Activated CD8-positive, alpha-beta T cell treated with anti-CD3 and anti-CD28 coated beads, Interleukin-2, amount 10 ng/mL, durations not matched to agents 7 days and 5 days (primary cell): ENCODE results near the gene PANX2. TPM values are rescaled to one million over a fixed set of nuclear protein-coding genes. Genes with fewer than 3 reads are reported as not detected.

Experiments used
- ATAC-seq: fragments of 150-1000 bp; cut with Tn5 transposase; one replicate; pipeline ENCODE4 v1.10.0; 2021; ENCODE audit warnings: moderate library complexity
- CTCF ChIA-PET: fragments of 350-600 bp; sonication (Branson Sonifier 250); formaldehyde crosslinking; loops from one replicate; lab custom pipeline; 2021; ENCODE audit warnings: antibody characterized with exemption; lab: Charles Lee
- POLR2A ChIA-PET: fragments of 350-600 bp; sonication (Branson Sonifier 250); formaldehyde crosslinking; loops from one replicate; lab custom pipeline; 2021; ENCODE audit warnings: antibody characterized with exemption; lab: Charles Lee
- DNase-seq: peaks from one replicate; pipeline ENCODE4 v3.0.0-alpha.2; 2020
- H3K27ac Mint-ChIP-seq: one replicate; pipeline ENCODE4 v1.8.0; 2021; ENCODE audit warnings: mild to moderate bottlenecking, mixed read lengths
- H3K27me3 Mint-ChIP-seq: one replicate; pipeline ENCODE4 v1.8.0; 2021; ENCODE audit warnings: low read depth, mixed read lengths
- H3K36me3 Mint-ChIP-seq: one replicate; pipeline ENCODE4 v1.8.0; 2021; ENCODE audit warnings: low read depth, mixed read lengths
- H3K4me1 Mint-ChIP-seq: one replicate; pipeline ENCODE4 v1.8.0; 2021; ENCODE audit warnings: low read depth, mixed read lengths
- H3K4me3 Mint-ChIP-seq: one replicate; pipeline ENCODE4 v1.8.0; 2021; ENCODE audit warnings: mild to moderate bottlenecking, mixed read lengths
- H3K9me3 Mint-ChIP-seq: one replicate; pipeline ENCODE4 v1.8.0; 2022; ENCODE audit warnings: mixed read lengths; ENCODE audit not compliant: insufficient read depth
- total RNA-seq, 2 experiments: library from RNA; stranded (reverse); gene quantifications; one replicate each; pipeline ENCODE4 v1.2.3, GENCODE V29; 2021

Gene PANX2
- total RNA-seq, 2 experiments from 2014 or later: 0.10 TPM; not detected in 1

- Mint-ChIP-seq H3K27me3 (no peaks in the 10 kb centered on the region), H3K4me3 (peak overlapping the region; percentile 91), H3K27ac (peak overlapping the region; percentile 94), H3K36me3 (peaks cover 30% of the 10 kb centered on the region), H3K9me3 (no peaks in the 10 kb centered on the region), H3K4me1 (peaks cover 55% of the 10 kb centered on the region)
- no peak for DNase-seq
- ATAC-seq: peak; percentile 7
- POLR2A ChIA-PET: interaction anchor here (1.1 to 2.7 kb wide), 10 partner anchors 13 to 431 kb away, joined by 3 to 17 read pairs (median 7); partner anchors contain the start of genes PANX2 and TUBGCP6
- CTCF ChIA-PET: interaction anchor here (0.9 to 2.3 kb wide), 3 partner anchors 14 to 17 kb away, joined by 3 to 8 read pairs (median 4); no protein-coding TSS in a partner anchor
These were observed 19.3 kb downstream of the PANX2 start for GRCh38 chr22:50189849-50190181.

GRCh38 chr22:50190182-50190940, 19.8 kb downstream of the PANX2 start:
- no peaks in the 10 kb centered on the region for H3K9me3 Mint-ChIP-seq
- peaks cover 34% of the 10 kb centered on the region for H3K36me3 Mint-ChIP-seq
- peaks cover 54% of the 10 kb centered on the region for H3K4me1 Mint-ChIP-seq
- no peaks in the 10 kb centered on the region for H3K27me3 Mint-ChIP-seq
- POLR2A ChIA-PET: interaction anchor here (0.6 to 2.7 kb wide), 22 partner anchors 8 to 431 kb away, joined by 3 to 17 read pairs (median 5); partner anchors contain the start of genes ALG12, PANX2, SCO2 and TUBGCP6
- peak; percentile 85 for DNase-seq
- CTCF ChIA-PET: interaction anchor here (0.7 to 2.6 kb wide), 9 partner anchors 13 to 431 kb away, joined by 3 to 10 read pairs (median 4); no protein-coding TSS in a partner anchor
- peak overlapping the region; percentile 91 for H3K4me3 Mint-ChIP-seq
- H3K27ac Mint-ChIP-seq: peak overlapping the region; percentile 94
- peak; percentile 56 for ATAC-seq

DNA sequence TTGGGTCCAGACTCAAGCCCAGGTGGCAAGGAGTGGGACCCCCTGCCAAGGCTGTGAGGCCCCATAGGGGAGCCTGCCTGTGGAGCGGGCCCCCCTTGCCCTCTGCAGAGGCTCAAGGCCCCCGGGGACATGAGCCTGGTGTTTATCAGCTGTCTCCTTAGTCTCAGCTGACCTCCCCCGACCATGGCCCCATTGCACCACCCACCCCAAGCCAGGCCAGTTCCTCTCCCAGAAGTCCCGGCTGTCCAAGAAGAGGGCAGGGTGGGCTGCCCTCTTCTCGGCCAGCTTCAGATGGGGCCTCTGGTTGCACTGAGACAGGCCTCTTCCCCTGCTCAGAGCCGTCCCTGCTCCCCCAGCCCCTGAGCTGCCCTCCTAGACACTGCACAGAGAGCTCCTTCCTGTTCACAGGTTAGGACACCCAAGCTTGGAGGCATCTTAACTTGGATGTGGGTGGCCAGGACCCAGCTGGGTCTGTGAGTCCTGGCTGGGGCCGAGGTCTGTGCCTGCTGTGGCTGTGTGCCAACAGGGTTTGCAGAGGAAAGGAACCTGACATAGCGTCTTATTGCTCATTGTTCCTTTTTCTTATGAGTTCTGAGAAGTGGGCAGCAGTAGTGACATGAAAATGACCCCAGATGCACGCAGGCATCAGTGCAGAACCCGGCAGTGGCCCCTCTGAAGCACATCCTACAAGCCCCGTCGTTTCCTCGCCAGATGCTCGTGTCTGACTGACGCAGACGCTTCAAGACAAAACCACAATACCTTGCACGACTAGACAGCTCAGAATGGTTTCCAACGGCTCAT, 20.6 kb downstream of the PANX2 start:
- Mint-ChIP-seq H3K4me3 (peak overlapping the region; percentile 91), H3K36me3 (peaks cover 34% of the 10 kb centered on the region), H3K27me3 (no peaks in the 10 kb centered on the region), H3K4me1 (peaks cover 53% of the 10 kb centered on the region), H3K27ac (peak overlapping the region; percentile 94), H3K9me3 (no peaks in the 10 kb centered on the region)
- POLR2A ChIA-PET: interaction anchor here (0.6 to 2.7 kb wide), 23 partner anchors 8 to 430 kb away, joined by 3 to 17 read pairs (median 4); partner anchors contain the start of genes ALG12, PANX2, SCO2 and TUBGCP6
- DNase-seq: peak; percentile 90
- CTCF ChIA-PET: interaction anchor here (0.7 to 2.6 kb wide), 7 partner anchors 12 to 430 kb away, joined by 3 to 10 read pairs (median 5); no protein-coding TSS in a partner anchor
- peak; percentile 66 for ATAC-seq

GRCh38 chr22:50192436-50193204, 22.1 kb downstream of the PANX2 start:
- ChIA-PET POLR2A (interaction anchor here (1.2 to 1.3 kb wide), 2 partner anchors 149 to 348 kb away, joined by 3 read pairs; no protein-coding TSS in a partner anchor), CTCF (interaction anchor here (2.6 kb wide), 1 partner anchor 14 kb away, joined by 10 read pairs; no protein-coding TSS in a partner anchor)
- peak; percentile 69 for DNase-seq
- Mint-ChIP-seq H3K36me3 (peaks cover 27% of the 10 kb centered on the region), H3K9me3 (no peaks in the 10 kb centered on the region), H3K4me3 (peak overlapping the region; percentile 91), H3K27me3 (no peaks in the 10 kb centered on the region), H3K27ac (peak overlapping the region; percentile 94), H3K4me1 (peaks cover 44% of the 10 kb centered on the region)
- no peak for ATAC-seq

DNA sequence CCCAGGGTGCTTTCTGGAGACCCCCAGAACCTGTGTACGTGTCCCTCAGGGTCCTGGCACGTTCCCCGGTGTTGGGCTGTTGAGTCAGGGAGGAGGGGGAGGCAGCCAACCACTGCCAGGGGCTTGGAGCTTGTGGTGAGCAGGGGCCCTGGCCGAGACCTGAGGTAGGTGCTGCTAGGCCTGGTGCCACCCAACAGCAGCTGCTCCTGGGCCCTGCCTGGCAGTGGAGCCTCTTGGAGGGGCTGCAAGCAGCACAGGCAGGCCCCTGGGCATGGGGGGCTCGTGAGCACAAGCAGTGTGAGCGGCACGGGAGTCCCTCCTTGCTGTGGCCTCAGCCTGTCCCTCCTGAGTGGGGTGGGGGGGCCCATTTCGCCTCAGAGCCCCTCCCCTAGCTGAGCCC, 23.1 kb downstream of the PANX2 start:
- no peak overlapping the region for H3K27ac Mint-ChIP-seq
- POLR2A ChIA-PET: no interaction called here
- CTCF ChIA-PET: no interaction called here

GRCh38 chr22:50194037-50194805, 23.7 kb downstream of the PANX2 start:
- CTCF ChIA-PET: no interaction called here

More for the DNA sequence above, 23.1 kb downstream of the PANX2 start:
- H3K36me3 Mint-ChIP-seq: peaks cover 30% of the 10 kb centered on the region
- DNase-seq: no peak
- H3K9me3 Mint-ChIP-seq: no peaks in the 10 kb centered on the region
- H3K27me3 Mint-ChIP-seq: no peaks in the 10 kb centered on the region
- no peak for ATAC-seq
- H3K4me3 Mint-ChIP-seq: no peak overlapping the region
- H3K4me1 Mint-ChIP-seq: peaks cover 36% of the 10 kb centered on the region

GRCh38 chr22:50196256-50196655, 25.7 kb downstream of the PANX2 start:
- Mint-ChIP-seq H3K9me3 (no peaks in the 10 kb centered on the region), H3K4me1 (peaks cover 24% of the 10 kb centered on the region), H3K27ac (no peak overlapping the region), H3K36me3 (peaks cover 28% of the 10 kb centered on the region), H3K27me3 (no peaks in the 10 kb centered on the region), H3K4me3 (no peak overlapping the region)
- POLR2A ChIA-PET: interaction anchor here (1.2 kb wide), 1 partner anchor 9 kb away, joined by 4 read pairs; no protein-coding TSS in a partner anchor
- CTCF ChIA-PET: no interaction called here
- no peak for ATAC-seq
- DNase-seq: no peak

More at GRCh38 chr22:50194037-50194805, 23.7 kb downstream of the PANX2 start:
- peaks cover 31% of the 10 kb centered on the region for H3K36me3 Mint-ChIP-seq
- POLR2A ChIA-PET: no interaction called here
- no peak overlapping the region for H3K27ac Mint-ChIP-seq
- no peaks in the 10 kb centered on the region for H3K9me3 Mint-ChIP-seq
- ATAC-seq: no peak
- H3K4me3 Mint-ChIP-seq: no peak overlapping the region
- peaks cover 30% of the 10 kb centered on the region for H3K4me1 Mint-ChIP-seq
- no peak for DNase-seq
- H3K27me3 Mint-ChIP-seq: no peaks in the 10 kb centered on the region

DNA sequence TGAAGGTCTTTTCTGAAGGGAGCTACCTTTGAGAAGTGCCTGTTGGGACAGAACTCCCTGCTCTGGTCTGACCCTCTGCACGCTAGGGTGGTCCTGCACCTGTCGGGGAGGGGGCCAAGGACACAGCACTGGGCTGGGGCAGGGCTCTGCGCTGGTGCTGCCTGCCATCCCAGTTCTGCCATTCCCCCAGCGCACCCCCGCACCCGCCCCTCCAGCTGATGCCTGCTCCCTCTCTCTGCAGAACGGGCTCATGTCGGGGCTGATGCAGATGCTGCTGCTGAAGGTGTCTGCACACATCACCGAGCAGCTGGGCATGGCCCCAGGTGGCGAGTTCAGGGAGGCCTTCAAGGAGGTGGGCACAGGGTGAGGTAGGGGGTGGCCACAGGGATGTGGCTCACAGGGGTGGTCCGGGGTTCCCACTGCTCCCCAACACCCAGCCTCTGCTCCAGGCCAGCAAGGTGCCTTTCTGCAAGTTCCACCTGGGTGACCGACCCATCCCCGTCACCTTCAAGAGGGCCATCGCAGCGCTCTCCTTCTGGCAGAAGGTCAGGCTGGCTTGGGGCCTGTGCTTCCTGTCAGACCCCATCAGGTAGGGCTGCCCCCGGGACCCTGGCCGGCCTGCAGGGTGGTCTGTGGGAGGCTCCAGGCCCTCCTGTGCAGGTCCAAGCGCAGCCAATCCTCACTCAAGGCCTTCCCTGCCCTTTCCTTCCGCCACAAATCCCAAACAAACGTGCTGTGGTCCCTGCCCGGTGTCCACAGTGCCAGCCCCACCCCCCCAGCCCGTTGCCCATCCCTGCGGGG, 26.7 kb downstream of the PANX2 start:
- no peak for ATAC-seq
- no peak overlapping the region for H3K27ac Mint-ChIP-seq
- CTCF ChIA-PET: no interaction called here
- POLR2A ChIA-PET: interaction anchor here (1.2 kb wide), 1 partner anchor 9 kb away, joined by 4 read pairs; no protein-coding TSS in a partner anchor
- peaks cover 19% of the 10 kb centered on the region for H3K4me1 Mint-ChIP-seq
- H3K4me3 Mint-ChIP-seq: no peak overlapping the region
- H3K9me3 Mint-ChIP-seq: no peaks in the 10 kb centered on the region
- H3K36me3 Mint-ChIP-seq: peaks cover 25% of the 10 kb centered on the region
- no peaks in the 10 kb centered on the region for H3K27me3 Mint-ChIP-seq
- DNase-seq: no peak

DNA sequence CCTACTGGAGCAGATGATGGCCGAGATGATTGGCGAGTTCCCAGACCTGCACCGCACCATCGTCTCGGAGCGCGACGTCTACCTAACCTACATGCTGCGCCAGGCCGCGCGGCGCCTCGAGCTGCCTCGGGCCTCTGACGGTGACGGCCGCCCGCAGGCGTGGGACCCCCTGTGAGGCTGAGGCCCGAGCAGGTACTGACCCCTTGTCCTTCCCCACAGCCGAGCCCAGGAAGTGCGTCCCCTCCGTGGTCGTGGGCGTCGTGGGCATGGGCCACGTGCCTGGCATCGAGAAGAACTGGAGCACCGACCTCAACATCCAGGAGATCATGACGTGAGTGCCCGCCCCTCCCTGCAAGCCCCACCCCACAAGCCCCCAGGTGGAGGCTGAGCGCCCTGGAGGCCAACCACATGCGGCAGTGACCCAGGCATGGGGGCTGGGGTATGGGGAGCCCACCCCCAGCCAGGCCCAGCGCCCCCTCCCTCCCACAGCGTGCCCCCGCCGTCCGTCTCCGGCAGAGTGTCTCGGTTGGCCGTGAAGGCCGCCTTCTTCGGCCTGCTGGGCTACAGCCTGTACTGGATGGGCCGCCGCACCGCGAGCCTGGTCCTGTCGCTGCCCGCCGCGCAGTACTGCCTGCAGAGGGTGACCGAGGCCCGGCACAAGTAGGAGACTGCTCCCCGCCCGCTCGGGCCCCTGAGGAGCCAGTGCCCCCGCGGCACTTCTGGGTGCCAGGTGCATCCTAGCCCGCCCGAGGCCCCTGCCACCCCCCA, 27.5 kb downstream of the PANX2 start:
- CTCF ChIA-PET: no interaction called here
- peak overlapping the region; percentile 20 for H3K4me3 Mint-ChIP-seq
- H3K27me3 Mint-ChIP-seq: no peaks in the 10 kb centered on the region
- no peak overlapping the region for H3K27ac Mint-ChIP-seq
- DNase-seq (no peak), ATAC-seq (no peak)
- POLR2A ChIA-PET: interaction anchor here (0.6 kb wide), 1 partner anchor 51 kb away, joined by 3 read pairs; no protein-coding TSS in a partner anchor
- peaks cover 18% of the 10 kb centered on the region for H3K36me3 Mint-ChIP-seq
- peaks cover 16% of the 10 kb centered on the region for H3K4me1 Mint-ChIP-seq
- no peaks in the 10 kb centered on the region for H3K9me3 Mint-ChIP-seq
